ENCODE results near the gene ZNF462. TPM values are rescaled to one million over a fixed set of nuclear protein-coding genes. Genes with fewer than 3 reads are reported as not detected.

Gene ZNF462
- total RNA-seq, 1 donor from 2014 or later: 25.8 TPM

- Mint-ChIP-seq H3K4me3 (ENCODE audit: unreplicated experiment) (no peak overlapping the region), H3K27ac (ENCODE audit: unreplicated experiment) (no peak overlapping the region), H3K4me1 (ENCODE audit: low read depth) (peaks cover 39% of the 10 kb centered on the region), H3K9me3 (ENCODE audit: low read depth) (peaks cover 8% of the 10 kb centered on the region), H3K27me3 (ENCODE audit: low read depth) (no peaks in the 10 kb centered on the region), H3K36me3 (ENCODE audit: low read depth) (peaks cover 7% of the 10 kb centered on the region)
- DNase-seq (ENCODE audit: low spot score): no peak
- no peak for TF ChIP-seq CTCF (IDR thresholded peaks at IDR 0.05)
These were observed 102.0 kb downstream of the ZNF462 start for GRCh38 chr9:106964822-106965525.

GRCh38 chr9:106966481-106966880 is 103.5 kb downstream of the ZNF462 start:
- DNase-seq (ENCODE audit: low spot score): no peak
- Mint-ChIP-seq H3K36me3 (ENCODE audit: low read depth) (peaks cover 4% of the 10 kb centered on the region), H3K4me3 (ENCODE audit: unreplicated experiment) (no peak overlapping the region), H3K4me1 (ENCODE audit: low read depth) (peaks cover 53% of the 10 kb centered on the region), H3K9me3 (ENCODE audit: low read depth) (peaks cover 6% of the 10 kb centered on the region), H3K27ac (ENCODE audit: unreplicated experiment) (no peak overlapping the region), H3K27me3 (ENCODE audit: low read depth) (no peaks in the 10 kb centered on the region)
- TF ChIP-seq CTCF (IDR thresholded peaks at IDR 0.05): no peak

- peaks cover 42% of the 10 kb centered on the region for H3K4me1 Mint-ChIP-seq (ENCODE audit: low read depth)
- no peaks in the 10 kb centered on the region for H3K9me3 Mint-ChIP-seq (ENCODE audit: low read depth)
- TF ChIP-seq CTCF (IDR thresholded peaks at IDR 0.05): no peak
- H3K36me3 Mint-ChIP-seq (ENCODE audit: low read depth): peaks cover 13% of the 10 kb centered on the region
- no peak overlapping the region for H3K4me3 Mint-ChIP-seq (ENCODE audit: unreplicated experiment)
- no peaks in the 10 kb centered on the region for H3K27me3 Mint-ChIP-seq (ENCODE audit: low read depth)
- peak overlapping the region; percentile 65 for H3K27ac Mint-ChIP-seq (ENCODE audit: unreplicated experiment)
- DNase-seq (ENCODE audit: low spot score): no peak
These were observed 106.7 kb downstream of the ZNF462 start for GRCh38 chr9:106969696-106970095.

GRCh38 chr9:106970219-106970975 is 107.4 kb downstream of the ZNF462 start:
- peak overlapping the region; percentile 89 for H3K27ac Mint-ChIP-seq (ENCODE audit: unreplicated experiment)
- H3K27me3 Mint-ChIP-seq (ENCODE audit: low read depth): no peaks in the 10 kb centered on the region
- H3K36me3 Mint-ChIP-seq (ENCODE audit: low read depth): peaks cover 19% of the 10 kb centered on the region
- H3K4me1 Mint-ChIP-seq (ENCODE audit: low read depth): peaks cover 42% of the 10 kb centered on the region
- H3K9me3 Mint-ChIP-seq (ENCODE audit: low read depth): no peaks in the 10 kb centered on the region
- DNase-seq (ENCODE audit: low spot score): no peak
- peak overlapping the region; percentile 57 for H3K4me3 Mint-ChIP-seq (ENCODE audit: unreplicated experiment)
- TF ChIP-seq CTCF (IDR thresholded peaks at IDR 0.05): no peak

GRCh38 chr9:106970976-106971457 is 108.1 kb downstream of the ZNF462 start:
- DNase-seq (ENCODE audit: low spot score): no peak
- Mint-ChIP-seq H3K4me3 (ENCODE audit: unreplicated experiment) (peak overlapping the region; percentile 57), H3K9me3 (ENCODE audit: low read depth) (no peaks in the 10 kb centered on the region), H3K4me1 (ENCODE audit: low read depth) (peaks cover 42% of the 10 kb centered on the region), H3K36me3 (ENCODE audit: low read depth) (peaks cover 22% of the 10 kb centered on the region), H3K27me3 (ENCODE audit: low read depth) (no peaks in the 10 kb centered on the region), H3K27ac (ENCODE audit: unreplicated experiment) (peak overlapping the region; percentile 89)
- TF ChIP-seq CTCF (IDR thresholded peaks at IDR 0.05): no peak

Measured in chondrocyte (in vitro differentiated cells).